ENCODE data around the gene MTHFR. TPM values are rescaled to one million over a fixed set of nuclear protein-coding genes. Genes with fewer than 3 reads are reported as not detected.

Gene MTHFR
- total RNA-seq, 1 donor from 2014 or later = 48.4 TPM

DNA sequence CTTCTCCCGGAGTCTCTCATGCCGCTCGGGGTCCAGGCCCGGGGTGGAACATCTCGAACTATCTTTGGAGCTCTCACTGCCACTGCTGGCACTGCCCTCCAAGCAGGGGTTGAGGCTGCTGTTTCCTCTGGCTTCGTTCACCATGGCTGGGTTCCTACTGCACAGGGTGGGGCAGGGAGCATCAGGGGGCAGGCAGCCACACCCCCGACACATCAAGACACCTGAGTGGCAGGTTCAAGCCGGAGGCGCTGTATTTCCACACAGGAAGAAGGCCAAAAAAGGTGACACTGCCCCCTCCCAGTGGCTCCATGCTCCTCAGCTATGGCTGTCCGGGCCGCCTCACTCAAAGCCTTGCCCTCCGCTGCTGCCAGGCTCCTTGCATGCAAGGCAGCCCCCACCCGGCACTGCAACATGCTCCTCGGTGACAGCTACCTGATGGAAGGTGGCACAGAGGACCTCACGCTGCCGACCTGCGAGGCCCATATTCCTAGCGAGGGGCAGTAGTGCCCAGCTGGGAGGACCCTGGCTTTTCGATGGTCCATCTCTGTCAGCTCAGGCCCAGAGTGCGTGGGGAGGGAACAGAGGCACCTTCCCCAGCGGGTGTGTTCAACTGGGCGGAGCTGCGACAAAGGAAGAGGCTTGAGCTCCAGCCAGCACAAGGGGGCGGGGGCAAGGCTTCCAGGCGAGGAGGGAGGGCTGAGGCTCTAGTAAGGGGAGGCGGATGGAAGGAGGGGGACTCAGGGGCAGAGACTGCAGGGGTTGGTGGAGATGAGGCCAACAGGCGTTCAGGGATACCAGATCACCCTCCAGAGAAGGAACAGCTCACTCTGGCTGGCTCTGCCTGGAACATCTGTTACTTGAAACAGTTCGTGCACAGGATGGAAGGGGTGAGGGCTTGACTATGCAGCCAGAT, 2.5 kb downstream of the MTHFR start:
- intact Hi-C loops (cut with DNase I) = loop anchor here (1.0 kb wide), 2 partner anchors 12 to 16 kb away; no protein-coding TSS in a partner anchor
- Histone ChIP-seq H3K27me3 (no peaks in the 10 kb centered on the region), H3K36me3 (peaks cover 18 to 29% of the 10 kb centered on the region in 2 donors), H3K9me3 (no peaks in the 10 kb centered on the region), H3K27ac (peak overlapping the region; percentile 97 to 99), H3K4me3 (peak overlapping the region; percentile 71 to 85), H3K4me1 (peaks cover 13 to 30% of the 10 kb centered on the region in 2 donors)
- TF ChIP-seq, protein P1, sequence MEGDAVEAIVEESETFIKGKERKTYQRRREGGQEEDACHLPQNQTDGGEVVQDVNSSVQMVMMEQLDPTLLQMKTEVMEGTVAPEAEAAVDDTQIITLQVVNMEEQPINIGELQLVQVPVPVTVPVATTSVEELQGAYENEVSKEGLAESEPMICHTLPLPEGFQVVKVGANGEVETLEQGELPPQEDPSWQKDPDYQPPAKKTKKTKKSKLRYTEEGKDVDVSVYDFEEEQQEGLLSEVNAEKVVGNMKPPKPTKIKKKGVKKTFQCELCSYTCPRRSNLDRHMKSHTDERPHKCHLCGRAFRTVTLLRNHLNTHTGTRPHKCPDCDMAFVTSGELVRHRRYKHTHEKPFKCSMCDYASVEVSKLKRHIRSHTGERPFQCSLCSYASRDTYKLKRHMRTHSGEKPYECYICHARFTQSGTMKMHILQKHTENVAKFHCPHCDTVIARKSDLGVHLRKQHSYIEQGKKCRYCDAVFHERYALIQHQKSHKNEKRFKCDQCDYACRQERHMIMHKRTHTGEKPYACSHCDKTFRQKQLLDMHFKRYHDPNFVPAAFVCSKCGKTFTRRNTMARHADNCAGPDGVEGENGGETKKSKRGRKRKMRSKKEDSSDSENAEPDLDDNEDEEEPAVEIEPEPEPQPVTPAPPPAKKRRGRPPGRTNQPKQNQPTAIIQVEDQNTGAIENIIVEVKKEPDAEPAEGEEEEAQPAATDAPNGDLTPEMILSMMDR (IDR thresholded peaks at IDR 0.05) = peak in 1 of 3 experiments; percentile 13
- DNase-seq (ENCODE audit: low spot score in 2 of 2) = peak; percentile 82 to 97

GRCh38 chr1:11802616-11802972, 3.2 kb downstream of the MTHFR start:
- Histone ChIP-seq H3K9me3 (no peaks in the 10 kb centered on the region), H3K4me1 (peaks cover 16 to 34% of the 10 kb centered on the region in 2 donors), H3K36me3 (peaks cover 18 to 30% of the 10 kb centered on the region in 2 donors), H3K27me3 (no peaks in the 10 kb centered on the region), H3K4me3 (peak overlapping the region; percentile 71 to 85), H3K27ac (peak overlapping the region; percentile 97 to 99)
- TF ChIP-seq, protein P1 (IDR thresholded peaks at IDR 0.05) = no peak
- intact Hi-C loops (cut with DNase I) = no loop called here
- DNase-seq (ENCODE audit: low spot score in 2 of 2) = no peak

DNA sequence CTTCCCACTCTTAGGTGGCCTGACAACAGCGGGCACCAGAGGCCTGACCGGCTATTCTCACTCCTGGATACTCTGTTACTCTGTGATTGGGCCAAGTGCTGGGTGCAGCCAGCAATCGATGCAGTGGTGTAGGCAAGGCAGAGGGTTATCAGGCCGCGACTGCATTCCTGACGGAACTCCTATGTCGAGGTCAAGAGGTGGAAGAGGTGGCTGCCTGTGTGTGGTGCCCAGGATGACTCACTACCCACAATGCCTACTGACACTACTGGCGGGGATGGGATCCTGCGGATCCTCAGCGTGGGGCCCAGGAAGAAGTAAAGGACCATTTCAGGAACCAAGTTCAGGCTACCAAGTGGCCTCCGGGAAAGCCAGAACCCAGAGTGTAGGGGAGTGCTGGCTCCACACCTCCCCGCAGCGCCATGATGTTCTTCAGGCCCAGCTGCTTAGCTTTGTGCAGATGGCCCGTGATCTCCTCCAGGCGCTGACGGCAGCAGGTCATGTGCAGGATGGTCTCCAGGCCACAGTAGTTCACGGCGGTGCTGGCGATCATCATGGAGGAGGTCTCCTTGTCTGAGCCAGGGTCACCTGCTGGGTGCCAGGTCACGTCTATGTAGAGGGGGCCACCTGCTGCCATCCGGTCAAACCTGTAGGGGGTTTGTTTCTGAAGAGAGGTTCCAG, 4.9 kb downstream of the MTHFR start:
- intact Hi-C loops (cut with DNase I) = no loop called here
- Histone ChIP-seq H3K36me3 (peaks cover 23 to 37% of the 10 kb centered on the region in 2 donors), H3K27me3 (no peaks in the 10 kb centered on the region), H3K27ac (peak overlapping the region in 1 of 2 donors; percentile 29), H3K4me1 (peaks cover 19 to 36% of the 10 kb centered on the region in 2 donors), H3K4me3 (no peak overlapping the region), H3K9me3 (no peaks in the 10 kb centered on the region)
- TF ChIP-seq, protein P1 (IDR thresholded peaks at IDR 0.05) = no peak
- no peak for DNase-seq (ENCODE audit: low spot score in 2 of 2)

DNA sequence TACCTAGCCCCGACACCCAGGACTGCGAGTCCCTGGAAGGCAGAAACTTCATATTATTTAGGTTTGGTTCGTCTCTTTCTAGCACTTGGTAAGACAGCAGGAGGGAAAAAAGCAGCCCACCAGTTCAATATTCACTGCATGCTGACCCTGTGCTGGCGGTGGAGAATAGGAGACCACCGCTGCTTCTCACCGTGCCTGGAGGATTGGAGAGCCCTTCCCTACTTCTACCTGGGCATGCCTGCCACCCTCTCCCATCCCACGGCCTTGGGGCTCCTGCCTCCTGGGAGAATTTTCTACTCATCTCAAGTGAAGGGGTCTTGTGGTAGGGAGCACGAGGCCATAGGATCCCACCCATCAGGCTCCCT, 5.4 kb downstream of the MTHFR start:
- H3K4me3 ChIP-seq = no peak overlapping the region
- peaks cover 19 to 36% of the 10 kb centered on the region in 2 donors for H3K4me1 ChIP-seq
- no peak overlapping the region for H3K27ac ChIP-seq
- H3K9me3 ChIP-seq = no peaks in the 10 kb centered on the region
- H3K36me3 ChIP-seq = peaks cover 26 to 42% of the 10 kb centered on the region in 2 donors
- no peaks in the 10 kb centered on the region for H3K27me3 ChIP-seq
- no peak for DNase-seq (ENCODE audit: low spot score in 2 of 2)
- TF ChIP-seq, protein P1 (IDR thresholded peaks at IDR 0.05) = no peak
- intact Hi-C loops (cut with DNase I) = no loop called here

DNA sequence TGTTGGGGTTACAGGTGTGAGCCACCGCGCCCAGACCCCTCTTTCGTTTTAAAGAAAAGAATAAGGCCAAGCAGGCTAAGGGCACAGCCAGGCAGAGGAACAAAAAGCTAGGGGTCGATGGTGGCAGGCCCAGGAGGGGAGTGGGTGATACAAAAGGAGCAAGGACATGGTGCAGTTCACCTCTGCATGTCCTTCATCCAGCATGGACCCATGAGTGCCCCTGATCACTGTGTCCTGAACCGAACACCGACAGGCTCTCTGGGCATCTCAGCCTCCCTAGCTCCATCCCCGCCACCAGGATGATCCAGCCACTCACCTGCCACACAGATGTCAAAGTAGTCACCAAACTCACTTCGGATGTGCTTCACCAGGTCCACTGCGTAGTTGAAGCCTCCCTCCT, 5.9 kb downstream of the MTHFR start:
- intact Hi-C loops (cut with DNase I) = no loop called here
- H3K27ac ChIP-seq = peak overlapping the region in 1 of 2 donors; percentile 83
- no peaks in the 10 kb centered on the region for H3K9me3 ChIP-seq
- peaks cover 19 to 36% of the 10 kb centered on the region in 2 donors for H3K4me1 ChIP-seq
- H3K36me3 ChIP-seq = peaks cover 27 to 47% of the 10 kb centered on the region in 2 donors
- no peak for DNase-seq (ENCODE audit: low spot score in 2 of 2)
- H3K27me3 ChIP-seq = no peaks in the 10 kb centered on the region
- TF ChIP-seq, protein P1 (IDR thresholded peaks at IDR 0.05) = no peak
- no peak overlapping the region for H3K4me3 ChIP-seq

Data from ascending aorta (tissue), 2 donors.